Esophagus squamous epithelium (tissue), 4 donors: ENCODE measurements around the gene NTMT2.

Experiments
- POLR2A ChIP-seq, 4 donors: fragments of 450-650 bp; IDR thresholded peaks; one replicate each; pipeline ENCODE4 v1.6.1; 2017; ENCODE audit warnings: antibody characterized with exemption in 4 of 4, mild to moderate bottlenecking in 4 of 4, moderate library complexity in 3 of 4
- TF ChIP-seq, protein P1 (sequence below), 6 experiments: fragments of 450-650 bp in 4 of 6; fragments of 200-600 bp in 2 of 6; sonication (generic) in 2 of 6; IDR thresholded peaks; one replicate each; pipeline ENCODE4 v1.5.1; 2016 to 2019; ENCODE audit warnings: antibody characterized with exemption in 6 of 6, mild to moderate bottlenecking in 4 of 6, moderate library complexity in 4 of 6

DNA sequence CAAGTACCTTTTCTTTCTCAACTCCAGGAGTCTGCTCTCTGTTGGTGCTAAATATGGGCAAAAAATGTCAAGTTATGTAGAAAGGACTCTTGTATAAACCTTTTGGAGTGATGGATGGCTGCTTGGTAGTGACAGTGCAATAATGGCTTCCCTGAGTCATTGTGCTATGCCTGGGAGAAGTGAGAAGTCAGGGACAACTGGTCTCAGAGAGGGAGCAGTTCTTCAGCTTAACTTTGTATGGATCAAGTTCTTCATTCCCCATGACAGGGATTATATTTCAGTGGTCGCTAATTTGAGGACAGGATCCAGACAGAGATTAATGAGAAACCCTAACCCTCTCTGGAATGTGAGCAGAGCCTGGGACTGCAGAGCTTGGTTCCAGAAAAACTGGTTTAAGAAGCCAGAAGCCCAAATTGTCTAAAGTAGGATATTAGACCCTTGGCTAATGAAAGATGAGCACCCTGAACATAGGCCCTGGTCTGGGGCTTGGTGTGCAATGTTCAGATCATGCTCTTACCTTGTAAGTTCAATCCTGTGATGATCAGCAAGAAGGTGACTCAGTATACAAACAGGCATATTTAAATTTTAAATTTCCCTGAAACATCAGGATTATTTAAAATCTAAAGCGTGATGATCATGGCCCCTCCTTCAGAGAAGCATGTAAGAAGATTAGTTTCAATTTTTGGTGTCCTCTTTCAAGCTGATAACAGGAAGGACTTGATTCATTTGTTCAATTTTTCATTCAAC is 50.9 kb downstream of the NTMT2 start:
- TF ChIP-seq, protein P1, sequence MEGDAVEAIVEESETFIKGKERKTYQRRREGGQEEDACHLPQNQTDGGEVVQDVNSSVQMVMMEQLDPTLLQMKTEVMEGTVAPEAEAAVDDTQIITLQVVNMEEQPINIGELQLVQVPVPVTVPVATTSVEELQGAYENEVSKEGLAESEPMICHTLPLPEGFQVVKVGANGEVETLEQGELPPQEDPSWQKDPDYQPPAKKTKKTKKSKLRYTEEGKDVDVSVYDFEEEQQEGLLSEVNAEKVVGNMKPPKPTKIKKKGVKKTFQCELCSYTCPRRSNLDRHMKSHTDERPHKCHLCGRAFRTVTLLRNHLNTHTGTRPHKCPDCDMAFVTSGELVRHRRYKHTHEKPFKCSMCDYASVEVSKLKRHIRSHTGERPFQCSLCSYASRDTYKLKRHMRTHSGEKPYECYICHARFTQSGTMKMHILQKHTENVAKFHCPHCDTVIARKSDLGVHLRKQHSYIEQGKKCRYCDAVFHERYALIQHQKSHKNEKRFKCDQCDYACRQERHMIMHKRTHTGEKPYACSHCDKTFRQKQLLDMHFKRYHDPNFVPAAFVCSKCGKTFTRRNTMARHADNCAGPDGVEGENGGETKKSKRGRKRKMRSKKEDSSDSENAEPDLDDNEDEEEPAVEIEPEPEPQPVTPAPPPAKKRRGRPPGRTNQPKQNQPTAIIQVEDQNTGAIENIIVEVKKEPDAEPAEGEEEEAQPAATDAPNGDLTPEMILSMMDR (IDR thresholded peaks at IDR 0.05): no peak
- no peak for TF ChIP-seq POLR2A (IDR thresholded peaks at IDR 0.05)
